HG02981 (cell line): ENCODE measurements around the gene PRSS22.
"Not testable (repeated sequence)": the region's sequence is repeated elsewhere in the genome, so short reads cannot be mapped to it uniquely, and the experiment has no call there.

Experiments
- ATAC-seq: cut with Tn5 transposase; IDR thresholded peaks from one replicate; pipeline ENCODE4 v1.9.1; 2021; ENCODE audit warnings: mild to moderate bottlenecking, moderate library complexity; ENCODE audit not compliant: unreplicated experiment

PRSS22 gene

DNA sequence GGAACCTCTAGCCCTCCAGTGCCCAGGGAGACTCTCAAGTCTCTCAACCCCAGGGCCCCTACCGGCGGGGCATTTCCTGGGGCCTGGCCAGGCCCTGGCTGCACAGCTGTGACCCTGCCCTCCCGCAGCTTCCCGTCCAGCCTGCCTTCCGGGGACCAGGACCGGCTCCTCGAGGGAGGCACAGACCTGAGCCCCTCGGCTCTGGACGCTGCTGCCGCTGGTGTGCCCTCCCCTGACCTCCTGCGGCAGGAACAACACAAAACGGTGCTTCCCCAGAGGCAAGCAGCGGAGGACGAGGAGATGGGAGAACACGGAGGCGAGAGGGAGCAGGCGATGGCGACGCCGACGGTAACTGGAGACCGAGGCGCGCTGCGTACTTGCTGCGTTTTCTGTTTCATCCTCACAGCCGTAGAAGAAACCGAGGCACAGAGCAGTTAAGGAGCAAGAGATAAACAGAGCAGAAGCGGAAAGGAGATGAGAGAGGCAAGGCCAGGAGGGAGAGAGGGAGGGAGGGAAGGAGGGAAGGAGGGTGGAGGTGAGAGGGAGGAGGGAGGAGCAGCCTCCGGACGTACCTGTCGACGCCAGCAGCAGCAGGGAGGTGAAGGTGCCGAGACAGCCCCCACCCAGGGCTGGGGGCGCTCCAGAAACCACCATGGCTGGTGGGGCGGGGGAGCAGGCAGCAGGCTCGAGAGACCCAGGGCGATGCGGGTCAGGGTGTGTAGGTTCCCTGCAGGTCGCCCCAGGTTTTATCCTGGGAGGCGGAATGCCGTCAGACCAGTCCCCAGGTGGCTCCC is at the start of gene PRSS22:
PRSS22 (minus strand) TSS at position 720 of the 794 bp plus-strand sequence; CDS start at position 654, 66 bp downstream.
- no peak for ATAC-seq

DNA sequence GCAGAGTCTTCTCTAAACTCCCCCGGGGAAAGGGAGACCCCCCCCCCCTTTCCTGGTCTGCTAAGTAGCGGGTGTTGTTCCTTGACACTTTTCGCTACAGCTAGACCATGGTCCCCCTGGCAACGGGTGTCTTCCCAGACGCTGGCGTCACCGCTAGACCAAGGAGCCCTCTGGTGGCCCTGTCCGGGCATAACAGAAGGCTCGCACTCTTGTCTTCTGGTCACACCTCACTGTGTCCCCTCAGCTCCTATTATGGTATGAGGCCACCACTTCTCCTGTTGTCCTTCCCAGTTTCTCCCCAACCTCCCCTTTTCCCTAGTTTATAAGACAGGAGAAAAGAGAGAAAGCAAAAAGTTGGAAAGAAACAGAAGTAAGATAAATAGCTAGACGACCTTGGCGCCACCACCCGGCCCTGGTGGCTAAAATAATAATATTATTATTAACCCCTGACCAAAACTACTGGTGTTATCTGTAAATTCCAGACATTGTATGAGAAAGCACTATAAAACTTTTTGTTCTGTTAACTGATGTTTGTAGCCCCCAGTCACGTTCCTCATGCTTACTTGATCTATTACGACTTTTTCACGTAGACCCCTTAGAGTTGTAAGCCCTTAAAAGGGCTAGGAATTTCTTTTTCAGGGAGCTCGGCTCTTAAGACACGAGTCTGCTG is 49.2 kb upstream of the PRSS22 start:
- ATAC-seq, result not testable (repeated sequence)

- ATAC-seq, result no peak
Measured at GRCh38 chr16:2905988-2906387, 48.0 kb upstream of the PRSS22 start.

DNA sequence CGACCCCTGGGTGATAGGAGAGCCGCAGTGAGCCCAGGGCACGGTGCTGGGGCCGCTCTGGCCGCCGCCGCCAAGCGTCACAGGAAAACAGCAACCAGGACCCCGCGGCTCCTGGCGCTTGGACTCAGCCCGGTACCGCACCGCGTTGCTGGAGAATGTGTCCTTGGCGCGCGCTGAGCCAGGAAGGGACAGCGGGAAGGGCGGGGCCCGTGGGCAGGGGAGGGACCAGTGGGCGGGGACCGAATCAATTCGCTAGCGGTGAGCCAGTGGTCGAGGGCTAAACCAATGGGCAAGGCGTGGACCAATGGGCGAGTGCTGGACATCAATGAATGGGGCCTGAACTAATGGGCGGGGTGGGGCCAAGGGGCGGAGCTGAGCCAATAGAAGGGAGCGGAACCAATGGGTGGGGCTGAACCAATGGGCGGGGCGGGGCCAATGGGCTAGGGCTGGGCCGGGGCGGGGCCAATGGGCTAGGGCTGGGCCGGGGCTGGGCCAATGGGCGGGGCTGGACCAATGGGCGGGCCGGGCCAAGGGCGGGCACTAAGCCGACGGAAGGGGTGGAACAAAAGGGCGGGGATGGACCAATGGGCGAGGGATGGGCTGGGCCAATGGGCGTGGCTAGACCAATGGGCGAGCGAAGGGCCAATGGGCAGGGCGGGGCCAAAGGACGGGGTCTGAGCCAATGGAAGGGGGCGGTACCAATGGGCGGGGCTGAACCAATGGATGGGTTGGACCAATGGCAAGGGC is 47.4 kb upstream of the PRSS22 start:
- peak; percentile 66 for ATAC-seq

DNA sequence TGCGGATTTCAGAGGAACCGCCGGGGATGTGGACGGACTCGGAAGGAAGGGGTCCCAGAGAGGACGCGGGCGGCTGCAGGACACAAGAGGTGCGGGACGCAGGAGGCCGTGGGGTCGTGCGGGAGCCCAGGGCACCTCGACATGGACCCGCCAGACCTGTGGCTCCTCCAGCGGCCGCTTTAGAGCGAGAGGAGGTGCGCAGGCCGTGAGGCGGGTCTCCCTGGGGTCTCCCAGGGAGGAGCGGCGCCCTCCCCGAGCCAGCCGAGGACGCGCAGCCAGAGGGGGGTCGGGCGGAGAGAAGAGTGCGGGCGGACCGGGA is 46.9 kb upstream of the PRSS22 start:
- ATAC-seq, result no peak

DNA sequence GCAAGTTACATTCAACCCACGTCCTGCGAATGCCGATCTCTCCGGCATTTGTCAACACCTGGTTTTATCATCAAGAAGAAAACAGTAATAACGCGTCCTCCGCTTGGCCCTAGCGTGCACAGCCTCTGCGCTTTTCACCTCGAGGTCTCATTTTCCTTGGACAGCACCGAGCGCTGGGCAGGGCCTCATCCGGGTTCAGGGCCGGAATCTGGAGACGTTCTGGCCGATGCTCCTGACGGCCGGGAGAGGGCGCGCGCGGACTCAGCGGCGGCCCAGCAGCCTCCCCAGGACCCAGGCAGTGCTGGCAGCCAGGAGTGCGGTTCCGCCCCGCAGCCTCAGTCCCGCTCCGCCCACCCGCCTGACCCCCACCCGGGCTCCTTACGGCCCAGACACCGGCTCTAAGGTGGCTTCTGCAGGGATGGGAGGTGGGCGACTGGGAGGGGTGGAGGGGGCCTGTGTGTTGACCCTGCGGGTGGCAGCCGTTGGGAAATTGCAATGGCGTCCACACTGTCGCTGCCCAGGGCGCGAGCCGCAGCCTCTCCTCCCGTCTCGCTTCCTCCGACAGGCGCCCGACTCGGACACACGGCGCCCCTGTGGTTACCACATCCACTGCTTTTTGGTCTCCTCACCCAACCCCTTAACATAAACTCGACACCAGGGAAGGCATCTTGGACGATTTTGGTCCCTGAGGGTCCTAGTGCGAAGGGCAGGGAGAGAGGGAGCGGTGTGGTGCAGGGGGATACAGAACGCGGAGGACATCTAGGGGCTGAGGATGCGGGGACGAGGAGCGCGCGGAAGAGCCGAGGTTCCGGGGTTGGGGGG is 46.3 kb upstream of the PRSS22 start:
- peak; percentile 38 for ATAC-seq

- ATAC-seq, result no peak
Measured at GRCh38 chr16:2902337-2903130, 44.6 kb upstream of the PRSS22 start.

DNA sequence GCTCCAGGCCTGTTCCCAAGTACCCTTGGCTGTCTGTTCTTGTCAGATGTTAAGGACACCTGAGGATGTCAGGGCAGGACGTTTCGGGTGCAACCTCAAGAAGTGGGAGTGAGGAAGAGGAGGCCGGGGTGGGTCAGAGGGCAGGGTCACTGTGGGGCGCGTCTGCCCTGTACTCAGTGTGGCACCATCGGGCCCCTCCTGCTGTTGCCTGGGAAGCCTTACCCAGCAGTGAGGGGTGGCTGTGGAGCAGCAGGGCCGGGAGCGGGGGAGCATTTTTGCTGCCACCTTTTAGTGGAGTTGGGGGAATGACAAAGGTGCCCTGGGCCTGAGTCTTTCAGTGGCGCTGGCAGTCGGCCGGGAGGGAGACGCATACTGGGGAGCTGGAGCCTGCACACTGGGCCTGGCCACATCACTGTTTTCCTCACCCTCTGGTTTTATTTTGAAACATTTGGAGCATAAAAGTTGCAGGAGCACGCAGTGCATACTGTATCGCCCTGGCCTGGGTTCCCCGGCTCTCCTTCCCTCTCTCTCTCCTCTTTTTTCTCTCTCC is 42.6 kb upstream of the PRSS22 start:
- ATAC-seq, result no peak

GRCh38 chr16:2899564-2900072 is 41.6 kb upstream of the PRSS22 start:
- ATAC-seq, result no peak

GRCh38 chr16:2898831-2899563 is 41.0 kb upstream of the PRSS22 start:
- ATAC-seq, result no peak

GRCh38 chr16:2897110-2897509 is 39.1 kb upstream of the PRSS22 start:
- peak; percentile 71 for ATAC-seq

- no peak for ATAC-seq
Measured at GRCh38 chr16:2896480-2897010, 38.6 kb upstream of the PRSS22 start.

GRCh38 chr16:2895813-2896212 is 37.8 kb upstream of the PRSS22 start:
- ATAC-seq, result no peak

GRCh38 chr16:2894231-2894630 is 36.3 kb upstream of the PRSS22 start:
- ATAC-seq, result no peak

- ATAC-seq, result no peak
Measured at GRCh38 chr16:2884041-2884451, 26.1 kb upstream of the PRSS22 start.

- no peak for ATAC-seq
Measured at GRCh38 chr16:2883458-2883908, 25.5 kb upstream of the PRSS22 start.

DNA sequence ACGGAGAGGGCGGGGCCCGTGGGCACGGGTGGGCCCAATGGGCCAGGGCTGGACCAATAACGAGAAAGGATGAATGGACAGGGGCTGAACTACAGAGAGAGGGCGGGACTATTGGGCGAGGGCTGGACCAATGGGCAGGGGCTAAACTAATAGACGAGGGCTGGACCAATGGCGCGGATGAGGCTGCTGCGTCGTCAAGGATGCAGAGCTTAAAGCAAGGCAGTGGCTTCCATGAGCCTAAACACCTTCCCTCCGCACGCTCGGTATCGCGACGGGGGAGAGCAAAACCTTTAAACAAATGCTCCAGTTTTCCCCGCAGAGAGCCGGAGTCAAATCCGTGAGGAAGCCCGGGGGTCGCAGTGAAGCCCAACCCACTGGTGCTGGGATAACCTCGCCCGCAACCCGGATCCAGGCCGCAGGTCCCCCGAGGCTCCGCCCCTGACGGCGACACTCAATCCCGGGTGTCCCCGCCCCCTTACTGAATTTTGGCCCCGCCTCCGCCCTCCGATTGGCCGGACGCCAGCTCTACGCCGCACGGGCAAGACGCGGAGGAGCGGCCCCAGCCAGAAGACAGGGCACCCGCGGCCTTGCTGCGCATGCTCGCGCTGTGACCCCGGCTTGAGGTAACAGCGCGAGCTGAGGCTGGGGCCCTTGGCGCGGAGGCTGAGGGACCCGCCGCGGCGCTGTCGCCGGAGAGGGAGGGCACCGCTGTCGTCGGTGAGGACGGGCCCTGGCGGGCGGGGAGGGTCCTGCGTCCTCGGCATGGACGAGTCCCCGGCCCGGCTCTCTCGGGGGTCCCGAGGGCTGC is 24.9 kb upstream of the PRSS22 start, which contains the start of gene FLYWCH2:
FLYWCH2 (plus strand) TSS at position 566 of the 808 bp plus-strand sequence. CDS start 13,235 bp downstream, outside the sequence.
- ATAC-seq, result peak; percentile 86
